ENCODE measurements around the gene PRKCH.
"Not testable (repeated sequence)": the region's sequence is repeated elsewhere in the genome, so short reads cannot be mapped to it uniquely, and the experiment has no call there.

The PRKCH gene

GRCh38 chr14:61518403-61518802, 197.0 kb downstream of the PRKCH start:
- no peak for DNase-seq

GRCh38 chr14:61519106-61519505, 197.7 kb downstream of the PRKCH start:
- DNase-seq, result no peak

GRCh38 chr14:61519735-61520134, 198.4 kb downstream of the PRKCH start:
- no peak for DNase-seq

- no peak for DNase-seq
These were observed 199.2 kb downstream of the PRKCH start for GRCh38 chr14:61520576-61520975.

GRCh38 chr14:61521773-61522172, 200.4 kb downstream of the PRKCH start:
- no peak for DNase-seq

GRCh38 chr14:61523751-61524150, 202.4 kb downstream of the PRKCH start:
- no peak for DNase-seq

- no peak for DNase-seq
These were observed 202.9 kb downstream of the PRKCH start for GRCh38 chr14:61524211-61524806.

GRCh38 chr14:61524936-61525292, 203.5 kb downstream of the PRKCH start:
- no peak for DNase-seq

- DNase-seq, result peak in 2 of 4 experiments; percentile 8 to 16
These were observed 204.1 kb downstream of the PRKCH start for GRCh38 chr14:61525293-61526011.

GRCh38 chr14:61526405-61527312, 205.3 kb downstream of the PRKCH start:
- DNase-seq, result no peak

- no peak for DNase-seq
These were observed 206.1 kb downstream of the PRKCH start for GRCh38 chr14:61527325-61528100.

- DNase-seq, result no peak
These were observed 207.2 kb downstream of the PRKCH start for GRCh38 chr14:61528591-61529021.

- DNase-seq, result not testable (repeated sequence)
These were observed 208.0 kb downstream of the PRKCH start for GRCh38 chr14:61529360-61529759.

- DNase-seq, result no peak
These were observed 208.9 kb downstream of the PRKCH start for GRCh38 chr14:61530296-61530695.

GRCh38 chr14:61530896-61531295, 209.5 kb downstream of the PRKCH start:
- no peak for DNase-seq

GRCh38 chr14:61531465-61532122, 210.2 kb downstream of the PRKCH start:
- no peak for DNase-seq

GRCh38 chr14:61532123-61532505, 210.7 kb downstream of the PRKCH start:
- no peak for DNase-seq

- DNase-seq, result no peak
These were observed 211.4 kb downstream of the PRKCH start for GRCh38 chr14:61532763-61533162.

- no peak for DNase-seq
These were observed 212.3 kb downstream of the PRKCH start for GRCh38 chr14:61533513-61534255.

- no peak for DNase-seq
These were observed 213.7 kb downstream of the PRKCH start for GRCh38 chr14:61535032-61535431.

- no peak for DNase-seq
These were observed 214.1 kb downstream of the PRKCH start for GRCh38 chr14:61535458-61535857.

Data from activated CD4-positive, CD25-positive, alpha-beta regulatory T cell (primary cell).